Nucleus accumbens (tissue), 56 donors: Measurements from ENCODE around the gene RAP1A.
"Not testable (repeated sequence)": the region's sequence is repeated elsewhere in the genome, so short reads cannot be mapped to it uniquely, and the experiment has no call there.

Experiments used
- DNase-seq, 56 donors: peaks; one replicate each; lab custom pipeline; 2025; lab: John Stamatoyannopoulos, UW

The RAP1A gene

DNA sequence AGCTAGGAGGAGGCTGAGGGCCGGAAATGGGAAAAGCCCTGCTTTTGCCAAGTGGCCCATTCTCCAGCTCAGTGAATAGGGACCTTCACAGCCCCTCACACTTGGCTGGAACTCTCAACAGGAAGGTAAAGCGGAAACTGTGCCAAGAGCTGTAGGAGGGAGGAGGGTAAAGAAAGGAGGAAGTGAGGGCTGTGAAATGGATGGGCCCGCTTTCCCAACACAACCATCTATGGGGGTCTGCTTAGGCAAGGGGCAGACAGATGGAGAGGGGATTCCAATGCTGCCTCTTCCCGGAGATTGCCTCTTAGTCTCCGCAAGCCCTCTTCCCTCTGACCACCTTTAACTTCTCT lies 114.4 kb downstream of the RAP1A start:
- DNase-seq = no peak

GRCh38 chr1:111734426-111734825 lies 114.8 kb downstream of the RAP1A start:
- no peak for DNase-seq

DNA sequence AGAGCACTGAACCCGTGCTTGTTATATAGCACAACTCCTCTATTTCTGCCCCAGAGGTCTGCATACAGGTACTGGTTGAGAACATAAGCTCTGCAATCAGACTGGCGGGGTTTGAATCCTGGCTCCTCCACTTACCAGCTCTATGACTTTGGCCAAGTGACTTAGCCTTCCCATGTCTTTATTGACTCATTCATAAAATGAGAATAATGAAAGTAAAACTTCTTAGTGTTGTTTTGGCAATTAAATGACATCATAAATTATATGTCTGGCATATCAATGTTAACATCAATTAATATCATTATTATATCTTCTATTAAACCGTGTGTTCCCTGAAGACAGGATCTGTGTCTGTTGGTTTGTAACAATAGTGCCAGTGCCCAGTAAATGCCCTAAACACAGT lies 115.3 kb downstream of the RAP1A start:
- DNase-seq = no peak

DNA sequence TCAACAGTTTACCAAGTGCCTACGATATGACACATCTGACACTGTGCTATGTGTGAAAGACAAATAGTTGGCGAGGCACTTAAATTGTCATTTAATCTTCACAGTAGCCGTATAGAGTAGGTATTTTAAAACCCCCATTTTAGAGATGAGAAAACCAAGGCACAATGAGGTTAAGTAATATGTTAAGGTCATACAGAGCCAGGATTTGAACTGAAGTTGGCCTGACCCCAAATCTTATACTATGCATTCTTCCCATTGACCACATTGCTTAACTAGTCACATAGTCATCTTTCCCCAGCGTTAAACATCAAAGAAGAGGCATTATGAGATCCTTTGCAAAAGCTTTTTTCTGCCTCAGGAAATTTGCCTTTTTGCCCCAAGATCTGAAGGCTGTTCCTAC lies 115.7 kb downstream of the RAP1A start:
- no peak for DNase-seq

- DNase-seq = peak in 15 of 56 donors; percentile 12 to 53 (median 26)
Measured at GRCh38 chr1:111735858-111736544, 116.4 kb downstream of the RAP1A start.

GRCh38 chr1:111736548-111737215 lies 117.1 kb downstream of the RAP1A start:
- peak in 53 of 56 donors; percentile 29 to 89 (median 72) for DNase-seq

DNA sequence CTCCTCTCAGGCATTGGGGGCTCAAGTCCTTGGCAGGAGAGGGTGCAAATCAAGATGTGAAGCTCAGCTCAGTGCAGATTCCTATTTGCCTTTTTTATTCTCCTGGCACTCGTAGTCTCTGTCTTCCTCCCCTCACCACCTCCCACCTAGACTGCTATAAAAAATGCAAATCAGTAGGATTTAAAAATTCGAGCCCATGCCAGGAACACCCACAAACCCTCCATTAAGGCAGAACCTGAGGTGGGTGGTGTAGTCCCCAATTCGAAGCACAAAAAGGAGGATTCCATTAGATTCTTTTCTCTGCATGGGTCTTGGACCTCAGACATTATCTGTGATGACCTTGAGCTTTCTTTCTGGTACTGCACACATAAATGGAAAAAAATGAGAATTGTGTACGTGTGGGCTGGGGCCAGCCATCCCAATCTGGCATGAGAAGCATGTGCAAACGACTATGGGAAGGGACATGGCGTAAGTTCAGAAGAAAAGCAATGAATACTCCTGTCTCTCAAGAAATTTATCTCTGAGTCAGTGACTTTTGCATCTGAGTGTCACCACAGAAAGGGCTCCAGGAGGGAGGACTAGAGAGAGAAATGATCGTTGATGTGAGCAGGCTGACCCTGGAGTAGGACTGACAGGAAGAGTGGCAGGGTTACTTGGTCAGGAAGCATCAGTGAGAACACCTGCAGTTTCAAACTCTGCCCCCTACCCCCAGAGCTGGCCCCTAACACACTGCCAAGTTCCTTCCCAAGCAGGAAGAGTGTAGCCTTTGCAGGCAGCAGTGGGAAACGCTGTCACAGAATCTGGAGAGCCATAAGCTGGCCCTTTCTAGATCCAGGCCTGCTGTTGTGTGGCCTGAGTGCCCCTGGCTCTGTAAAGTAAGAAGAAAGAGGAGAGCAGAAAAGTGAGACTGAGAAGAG lies 117.9 kb downstream of the RAP1A start:
- peak in 8 of 56 donors; percentile 50 to 73 (median 66) for DNase-seq

DNA sequence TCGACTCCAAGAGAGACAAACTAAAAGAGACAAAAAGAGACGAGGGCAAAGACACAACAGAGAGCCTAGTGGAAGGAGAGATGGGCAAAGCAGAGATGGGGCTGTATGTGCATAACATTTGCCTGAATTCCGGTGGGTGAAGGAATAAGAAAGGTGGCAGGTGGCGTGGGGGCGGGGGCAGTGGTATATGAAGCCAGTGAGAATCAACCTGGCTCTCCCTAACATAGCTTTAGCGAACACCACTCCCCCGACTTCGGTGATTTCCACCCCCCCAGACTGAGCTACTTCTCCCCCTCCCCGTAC lies 118.5 kb downstream of the RAP1A start:
- no peak for DNase-seq

DNA sequence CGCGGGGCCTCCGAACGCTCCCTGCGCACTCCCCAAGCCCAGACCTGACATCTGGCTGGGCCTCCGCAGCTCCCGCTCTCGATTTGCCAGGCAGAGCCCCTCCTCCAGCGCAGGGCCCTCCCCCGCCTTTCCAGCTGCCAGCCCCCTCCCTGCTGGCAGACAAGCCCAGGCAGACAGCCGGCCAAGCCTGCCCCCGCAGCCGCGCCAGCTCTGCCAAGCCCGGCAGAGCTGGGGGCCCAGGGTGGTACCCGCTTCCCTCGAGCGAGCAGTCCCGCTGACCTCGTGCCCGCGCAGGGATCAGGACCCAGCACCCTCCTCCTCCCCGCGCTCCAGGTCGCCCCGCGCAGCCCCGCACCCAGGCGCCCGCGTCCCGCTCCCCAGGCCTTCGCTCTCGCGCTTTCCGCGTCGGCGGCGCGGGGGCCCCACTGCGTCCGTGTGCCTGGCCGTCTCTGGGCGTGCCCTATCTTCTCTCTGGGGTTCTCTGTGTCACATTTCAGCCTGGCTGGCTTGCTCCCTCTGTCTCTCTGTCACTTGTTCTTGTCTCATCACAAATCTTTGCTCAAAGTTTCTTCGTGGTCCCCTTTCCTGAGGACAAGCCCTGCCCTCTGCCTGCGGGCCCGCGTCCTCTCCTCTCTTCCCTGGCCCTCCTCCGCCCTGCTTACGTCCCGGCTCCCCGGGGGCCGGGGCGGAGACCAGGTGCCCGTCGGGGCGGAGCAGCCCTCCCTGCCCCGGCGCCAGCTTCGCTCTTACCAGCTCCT lies 119.0 kb downstream of the RAP1A start:
- DNase-seq = peak in 54 of 56 donors; percentile 32 to 86 (median 74)

GRCh38 chr1:111739194-111739924 lies 119.8 kb downstream of the RAP1A start, which contains the start of gene INKA2:
TSS of gene INKA2 (minus strand) at chr1:111739395. CDS start at chr1:111739242, 153 bp downstream.
- peak in 55 of 56 donors; percentile 37 to 91 (median 83) for DNase-seq

DNA sequence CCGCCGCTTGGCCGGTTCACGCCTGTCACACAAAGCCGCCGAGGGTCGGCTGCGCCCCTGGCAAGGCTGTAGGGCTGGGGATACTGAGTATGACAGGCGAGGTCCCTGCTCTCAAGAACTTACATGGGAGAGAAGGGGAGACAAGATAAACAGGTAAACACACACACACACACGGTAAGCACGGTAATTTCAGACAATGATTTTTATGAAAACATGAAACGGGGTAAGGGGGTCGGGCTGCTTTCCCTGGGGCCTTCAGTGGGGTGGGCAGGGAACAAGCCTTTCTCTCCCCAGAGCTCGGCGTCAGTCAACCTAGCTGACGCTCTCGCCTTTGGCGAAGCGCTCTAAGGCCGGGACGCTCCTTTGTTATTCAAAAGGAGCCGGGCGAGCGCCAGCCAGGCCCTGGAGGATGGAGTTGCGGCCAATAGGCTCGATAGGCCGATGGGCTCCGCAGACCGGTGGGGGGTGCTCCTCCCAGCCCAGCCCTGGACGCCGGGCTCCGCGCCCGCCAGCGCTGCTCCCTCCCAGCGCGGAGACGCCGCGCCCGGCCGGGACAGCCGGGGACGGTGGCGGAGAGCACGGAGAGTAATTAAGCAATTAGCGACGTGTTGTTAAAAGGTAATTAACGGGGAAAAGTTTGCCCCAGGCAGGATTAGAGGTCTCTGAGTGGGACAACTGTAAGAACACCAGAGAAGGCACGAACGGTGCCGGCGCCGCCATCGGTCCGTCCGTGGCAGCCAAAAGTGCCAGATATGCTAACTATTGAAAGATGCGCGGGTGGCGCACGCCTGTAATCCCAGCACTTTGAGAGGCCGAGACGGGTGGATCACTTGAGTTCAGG lies 120.6 kb downstream of the RAP1A start:
- peak in 47 of 56 donors; percentile 27 to 77 (median 59) for DNase-seq

DNA sequence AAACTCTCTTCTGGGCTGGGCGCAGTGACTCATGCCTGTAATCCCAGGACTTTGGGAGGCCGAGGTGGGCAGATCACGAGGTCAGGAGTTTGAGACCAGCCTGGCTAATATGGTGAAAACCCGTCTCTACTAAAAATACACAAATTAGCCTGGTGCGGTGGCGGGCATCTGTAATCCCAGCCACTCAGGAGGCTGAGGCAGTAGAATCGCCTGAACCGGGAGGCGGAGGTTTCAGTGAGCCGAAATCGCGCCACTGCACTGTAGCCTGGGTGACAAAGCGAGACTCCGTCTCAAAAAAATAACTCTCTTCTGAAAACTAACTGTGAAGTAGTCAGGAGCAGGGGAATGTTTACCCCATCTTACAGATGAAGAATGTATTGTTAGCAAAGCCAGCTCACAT lies 122.7 kb downstream of the RAP1A start:
- not testable (repeated sequence) for DNase-seq

DNA sequence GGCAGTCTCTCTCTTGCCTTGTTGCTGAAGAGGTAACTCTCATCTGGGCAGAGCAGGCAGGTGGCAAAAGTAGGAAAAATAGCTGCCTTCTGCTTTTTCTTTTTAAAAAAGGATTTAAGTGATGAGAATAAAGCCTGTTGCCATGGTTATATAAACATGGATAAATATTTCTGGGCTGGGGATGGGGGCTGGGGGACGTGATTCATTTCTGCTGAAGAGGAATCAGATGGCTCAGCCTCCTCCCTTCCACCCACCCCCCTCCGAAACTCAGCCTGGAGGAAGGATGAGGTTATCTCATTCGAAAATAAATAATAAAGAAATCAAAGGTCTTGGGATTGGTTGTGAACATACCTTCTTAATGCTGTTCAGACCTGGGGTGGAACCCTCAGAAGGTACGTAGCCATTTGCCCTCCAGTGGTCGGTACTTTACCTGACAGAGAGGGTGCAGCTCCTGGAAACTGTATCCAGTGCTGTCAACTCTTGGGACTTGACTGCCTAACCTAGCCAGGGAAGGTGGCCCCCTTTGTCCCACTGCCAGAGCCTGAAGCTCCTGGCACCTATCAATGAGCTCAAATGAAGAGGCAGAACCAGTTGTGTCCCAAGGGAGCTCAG lies 123.5 kb downstream of the RAP1A start:
- DNase-seq = peak in 9 of 56 donors; percentile 19 to 67 (median 32)

- DNase-seq = no peak
Measured at GRCh38 chr1:111743679-111744101, 124.1 kb downstream of the RAP1A start.

DNA sequence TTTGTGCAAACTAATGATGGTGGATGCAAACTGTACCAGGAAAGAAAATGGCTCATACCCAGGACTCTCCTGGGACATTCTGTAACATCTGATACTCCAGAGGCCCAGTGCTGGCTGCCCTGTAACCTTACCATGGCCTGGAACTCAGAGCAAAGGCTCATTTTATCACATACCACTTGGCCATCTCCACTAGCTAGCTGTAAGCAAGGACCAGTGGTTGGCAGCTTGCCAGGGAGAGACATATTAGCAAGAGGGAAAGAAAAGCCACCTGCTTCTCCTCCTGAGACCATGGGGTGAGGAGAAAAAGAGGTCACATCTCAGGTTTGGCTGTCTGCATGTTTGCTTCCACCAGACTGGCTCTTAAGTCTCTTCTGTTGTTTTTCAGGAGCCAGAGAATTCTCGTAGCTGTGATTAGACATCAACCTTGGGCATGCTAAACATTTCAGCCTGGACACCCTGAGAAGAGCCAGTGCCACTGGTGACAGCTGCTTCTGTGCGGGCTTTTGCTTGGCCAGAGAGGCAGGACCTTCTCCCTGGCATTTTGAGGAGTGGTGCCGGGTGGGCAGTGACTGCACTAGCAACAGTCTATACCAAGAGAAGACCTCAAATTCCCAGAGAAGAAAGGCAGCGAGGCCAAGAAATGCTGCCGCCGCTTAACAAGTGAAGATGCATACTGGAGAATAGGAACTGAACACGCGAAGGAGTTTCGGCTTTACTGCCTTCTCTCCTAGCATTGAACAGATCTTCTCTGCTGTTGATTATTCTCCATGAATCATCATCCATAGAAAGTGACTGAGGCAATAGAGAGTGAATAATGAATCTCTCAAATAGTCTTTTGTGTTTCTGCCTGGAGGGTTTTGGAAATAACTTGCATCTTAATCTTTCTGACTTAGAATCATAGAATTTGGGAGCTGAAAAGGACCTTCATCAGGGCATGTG lies 126.4 kb downstream of the RAP1A start:
- peak in 2 of 56 donors; percentile 11 to 51 for DNase-seq

DNA sequence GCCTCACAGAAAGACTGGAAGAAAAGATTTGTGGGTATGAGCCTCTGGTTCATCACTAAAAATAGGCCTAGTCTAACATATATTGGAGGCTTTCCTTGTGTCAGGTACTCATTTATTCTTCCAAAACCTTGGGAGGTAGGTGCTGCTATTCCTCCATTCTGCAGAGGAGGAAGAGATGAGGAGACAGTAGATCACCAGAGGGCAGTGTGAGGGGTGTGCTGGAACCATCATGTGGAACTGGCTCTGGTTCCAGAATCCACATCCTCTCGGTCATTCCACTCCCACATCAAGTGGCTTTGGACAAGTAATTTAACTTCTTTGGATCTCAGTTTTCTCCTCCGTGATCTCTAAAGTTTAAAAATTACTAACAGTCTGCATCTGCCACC lies 127.0 kb downstream of the RAP1A start:
- no peak for DNase-seq

DNA sequence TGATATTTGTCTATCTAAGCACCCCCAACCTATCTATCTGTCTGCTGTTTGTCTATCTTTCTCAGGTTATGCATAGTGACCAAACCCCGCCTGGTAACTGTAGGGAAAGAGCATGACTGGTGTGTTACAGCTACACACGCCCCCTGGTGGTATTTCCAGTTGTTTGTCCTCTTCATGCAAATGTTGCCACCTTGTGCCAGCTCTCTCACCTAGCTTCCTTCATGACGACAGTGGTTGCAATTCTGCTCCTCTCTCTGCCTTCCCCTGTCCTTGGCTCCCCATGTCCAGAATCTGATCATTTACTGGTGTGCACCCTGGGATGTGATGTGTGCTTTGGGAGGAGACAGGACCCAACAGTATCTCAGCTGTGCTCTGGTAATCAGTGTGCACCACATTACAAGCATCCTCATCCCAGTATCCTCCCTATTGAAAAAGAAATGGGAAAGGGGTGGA lies 127.7 kb downstream of the RAP1A start:
- DNase-seq = peak in 1 of 56 donors; percentile 32
